Stimulated activated CD4-positive, alpha-beta T cell treated with anti-CD3 and anti-CD28 coated beads, Interleukin-4, amount 100 ng/mL, for 1 hour (primary cell): ENCODE data around the gene HCRT.

Experiments
- DNase-seq: peaks from one replicate; pipeline ENCODE4 v3.0.0-alpha.2; 2020

HCRT gene

DNA sequence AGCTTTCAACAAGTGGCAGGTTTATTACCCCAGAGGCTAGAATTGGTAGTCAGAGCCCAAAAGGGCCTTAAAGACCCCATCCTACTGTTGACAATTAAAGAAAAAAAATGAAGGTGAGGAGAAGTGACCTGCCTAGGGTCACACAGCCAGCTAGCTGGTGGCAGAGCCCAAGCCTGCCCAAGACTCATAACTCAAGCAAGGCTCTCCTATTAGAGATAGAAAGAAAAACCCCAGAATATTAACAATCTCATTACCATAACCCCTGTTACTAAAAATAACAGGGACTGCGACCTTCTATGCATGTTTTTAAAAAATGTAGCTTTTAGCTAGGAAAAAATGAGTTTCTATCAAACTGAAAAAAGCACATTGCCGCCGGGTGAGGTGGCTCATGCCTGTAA lies 48.6 kb downstream of the HCRT start:
- no peak for DNase-seq

GRCh38 chr17:42135664-42136653 lies 49.3 kb downstream of the HCRT start:
- no peak for DNase-seq

GRCh38 chr17:42135151-42135550 lies 50.1 kb downstream of the HCRT start:
- DNase-seq: no peak
